ENCODE measurements around the gene COL25A1. TPM values are rescaled to one million over a fixed set of nuclear protein-coding genes. Genes with fewer than 3 reads are reported as not detected.

COL25A1 gene
- total RNA-seq = 0.33 and 0.91 TPM in 2 replicates

DNA sequence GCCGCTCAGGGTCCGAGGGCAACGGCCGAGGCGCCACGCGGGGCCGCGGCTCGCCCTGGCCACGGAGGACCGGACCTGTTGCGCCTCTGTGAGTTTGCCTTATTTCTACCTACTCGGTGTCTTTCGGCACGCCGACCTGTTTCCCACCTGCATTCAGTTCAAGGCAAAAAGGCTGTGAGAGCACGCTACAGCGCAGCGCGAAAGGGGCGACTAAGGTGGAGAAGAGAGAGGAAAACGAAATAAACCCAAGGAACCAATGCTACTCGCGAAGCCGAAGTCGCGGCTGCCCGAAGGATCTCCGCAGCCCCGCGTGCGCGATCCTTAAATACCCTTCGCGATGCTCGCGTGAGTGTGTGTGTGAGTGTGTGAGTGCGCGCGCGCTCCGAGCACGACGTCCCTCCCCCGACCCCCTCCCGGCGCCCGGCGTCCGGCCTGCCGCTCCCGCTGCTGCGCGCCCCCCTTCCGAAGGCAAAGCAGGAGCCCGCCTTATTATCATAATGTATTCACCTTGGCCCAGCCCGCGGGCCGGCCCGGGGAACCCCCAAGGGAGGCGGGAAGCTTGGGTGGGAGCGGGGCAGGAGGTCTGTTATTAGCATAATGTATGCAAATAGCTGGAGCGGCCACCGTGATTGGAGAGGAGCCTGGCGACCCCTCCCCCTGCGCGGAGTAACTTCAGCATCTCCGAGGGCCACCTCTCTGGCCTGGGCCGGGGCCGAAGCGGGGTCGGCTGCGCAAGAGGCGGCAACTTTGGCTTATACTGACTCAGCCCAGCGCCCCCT, at the start of gene COL25A1:
TSS of gene COL25A1 (minus strand) at position 298 of the 779 bp plus-strand sequence.

DNA sequence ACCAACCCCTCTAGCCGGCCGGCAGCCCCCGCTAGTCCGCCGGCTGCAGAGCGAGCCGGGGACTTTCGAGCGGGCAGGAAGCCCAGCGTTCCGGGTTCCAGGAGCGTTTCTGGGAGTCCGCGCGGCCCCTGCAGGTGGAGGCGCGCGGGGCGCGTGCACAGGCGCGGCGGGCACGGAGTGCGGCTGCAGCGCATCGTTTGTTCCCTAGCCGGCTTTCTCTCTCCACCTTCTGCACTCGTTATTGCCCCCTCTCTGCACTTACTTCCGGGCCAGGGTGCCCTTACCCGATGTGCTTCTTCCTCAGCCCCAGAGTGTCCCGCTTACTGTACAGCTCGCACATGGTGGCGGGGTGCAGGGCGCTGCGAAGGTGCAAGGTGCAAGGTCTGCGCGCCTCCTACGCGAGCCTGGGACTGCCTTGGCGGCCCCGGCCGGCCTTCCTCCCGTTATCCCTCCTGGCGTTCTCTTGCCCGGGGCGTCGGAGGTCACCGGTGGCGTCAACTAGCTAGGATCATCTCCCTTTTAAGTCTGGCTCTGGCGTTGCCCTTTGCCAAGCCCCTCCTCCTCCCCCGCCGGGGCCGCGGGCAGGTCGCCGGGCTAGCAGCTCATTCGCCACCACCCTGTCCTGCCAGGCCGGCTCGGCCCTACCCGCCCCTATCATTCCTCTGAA, 539.8 kb downstream of the COL25A1 start, which contains the start of gene ETNPPL:
TSS of gene ETNPPL (minus strand) at position 495 of the 667 bp plus-strand sequence. CDS start at position 340, 155 bp downstream.

Other genes starting within 250 kb of the COL25A1 start
- gene SEC24B, start 131.2 kb upstream of the COL25A1 start, total RNA-seq = 23.8 and 26.2 TPM in 2 replicates

Measured in smooth muscle cell of the pulmonary artery (primary cell).